SK-N-SH treated with all-trans-retinoic acid at 6 μM for 48 hours (cell line): ENCODE measurements around the gene HRG.

Experiments
- ARNTL ChIP-seq: fragments of 450-650 bp; formaldehyde crosslinking; IDR thresholded peaks from 2 replicates; pipeline ENCODE4 v1.5.0; 2020; ENCODE audit warnings: low read depth, mild to moderate bottlenecking, moderate library complexity, borderline replicate concordance
- CSDC2 ChIP-seq: fragments of 250-450 bp; sonication (Bioruptor Pico); IDR thresholded peaks from 2 replicates; pipeline ENCODE4 v1.5.0; 2020; ENCODE audit warnings: mild to moderate bottlenecking, moderate library complexity
- CSRNP3 ChIP-seq: fragments of 250-450 bp; sonication (Bioruptor Pico); IDR thresholded peaks from 2 replicates; pipeline ENCODE4 v1.5.1; 2021; ENCODE audit warnings: mild to moderate bottlenecking, moderate library complexity
- ISL1 ChIP-seq: fragments of 250-450 bp; sonication (Bioruptor Pico); IDR thresholded peaks from 2 replicates; pipeline ENCODE4 v2.1.2; 2022; ENCODE audit warnings: mild to moderate bottlenecking, moderate library complexity
- OSR1 ChIP-seq: fragments of 250-450 bp; sonication (Bioruptor Pico); IDR thresholded peaks from 2 replicates; pipeline ENCODE4 v1.8.0; 2022; ENCODE audit warnings: moderate library complexity, mild to moderate bottlenecking, inconsistent platforms
- ZFP3 ChIP-seq: fragments of 250-450 bp; sonication (Bioruptor Pico); IDR thresholded peaks from 2 replicates; pipeline ENCODE4 v1.5.0; 2020; ENCODE audit warnings: mild to moderate bottlenecking, moderate library complexity
- ZNF8 ChIP-seq: fragments of 450-650 bp; formaldehyde crosslinking; IDR thresholded peaks from 2 replicates; pipeline ENCODE4 v1.5.0; 2020; ENCODE audit warnings: mild to moderate bottlenecking, moderate library complexity
- TF ChIP-seq, protein P1 (sequence below): fragments of 250-450 bp; sonication (Bioruptor Pico); IDR thresholded peaks from 2 replicates; pipeline ENCODE4 v1.8.0; 2020; ENCODE audit warnings: mild to moderate bottlenecking, moderate library complexity, borderline replicate concordance
- TF ChIP-seq, protein P2 (sequence below): fragments of 250-450 bp; sonication (Bioruptor Pico); IDR thresholded peaks from 2 replicates; pipeline ENCODE4 v1.5.1; 2020; ENCODE audit warnings: low read depth, mild to moderate bottlenecking, moderate library complexity

- TF ChIP-seq ZNF8 (CRISPR knock-in tag) = no peak
- no peak for TF ChIP-seq ZFP3 (CRISPR knock-in tag)
- no peak for TF ChIP-seq ARNTL (CRISPR knock-in tag)
- TF ChIP-seq CSDC2 (CRISPR knock-in tag) = no peak
- TF ChIP-seq, protein P1, sequence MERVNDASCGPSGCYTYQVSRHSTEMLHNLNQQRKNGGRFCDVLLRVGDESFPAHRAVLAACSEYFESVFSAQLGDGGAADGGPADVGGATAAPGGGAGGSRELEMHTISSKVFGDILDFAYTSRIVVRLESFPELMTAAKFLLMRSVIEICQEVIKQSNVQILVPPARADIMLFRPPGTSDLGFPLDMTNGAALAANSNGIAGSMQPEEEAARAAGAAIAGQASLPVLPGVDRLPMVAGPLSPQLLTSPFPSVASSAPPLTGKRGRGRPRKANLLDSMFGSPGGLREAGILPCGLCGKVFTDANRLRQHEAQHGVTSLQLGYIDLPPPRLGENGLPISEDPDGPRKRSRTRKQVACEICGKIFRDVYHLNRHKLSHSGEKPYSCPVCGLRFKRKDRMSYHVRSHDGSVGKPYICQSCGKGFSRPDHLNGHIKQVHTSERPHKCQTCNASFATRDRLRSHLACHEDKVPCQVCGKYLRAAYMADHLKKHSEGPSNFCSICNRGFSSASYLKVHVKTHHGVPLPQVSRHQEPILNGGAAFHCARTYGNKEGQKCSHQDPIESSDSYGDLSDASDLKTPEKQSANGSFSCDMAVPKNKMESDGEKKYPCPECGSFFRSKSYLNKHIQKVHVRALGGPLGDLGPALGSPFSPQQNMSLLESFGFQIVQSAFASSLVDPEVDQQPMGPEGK (CRISPR knock-in tag) = no peak
- no peak for TF ChIP-seq CSRNP3 (CRISPR knock-in tag)
- no peak for TF ChIP-seq ISL1 (CRISPR knock-in tag)
- TF ChIP-seq, protein P2, sequence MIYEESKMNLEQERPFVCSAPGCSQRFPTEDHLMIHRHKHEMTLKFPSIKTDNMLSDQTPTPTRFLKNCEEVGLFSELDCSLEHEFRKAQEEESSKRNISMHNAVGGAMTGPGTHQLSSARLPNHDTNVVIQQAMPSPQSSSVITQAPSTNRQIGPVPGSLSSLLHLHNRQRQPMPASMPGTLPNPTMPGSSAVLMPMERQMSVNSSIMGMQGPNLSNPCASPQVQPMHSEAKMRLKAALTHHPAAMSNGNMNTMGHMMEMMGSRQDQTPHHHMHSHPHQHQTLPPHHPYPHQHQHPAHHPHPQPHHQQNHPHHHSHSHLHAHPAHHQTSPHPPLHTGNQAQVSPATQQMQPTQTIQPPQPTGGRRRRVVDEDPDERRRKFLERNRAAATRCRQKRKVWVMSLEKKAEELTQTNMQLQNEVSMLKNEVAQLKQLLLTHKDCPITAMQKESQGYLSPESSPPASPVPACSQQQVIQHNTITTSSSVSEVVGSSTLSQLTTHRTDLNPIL (CRISPR knock-in tag) = no peak
- no peak for TF ChIP-seq OSR1 (CRISPR knock-in tag)
Measured at GRCh38 chr3:186633481-186633880, 32.3 kb upstream of the HRG start.
